T-helper 1 cell treated with Interleukin-12 subunit alpha and Interleukin-12 subunit beta and Interleukin-4 antibody, amounts not matched to agents 30 μg/mL and 1 μg/mL, for 36 hours (primary cell): ENCODE data around the gene KCNG2.

Source experiments
- H3K27ac Mint-ChIP-seq: one replicate; pipeline ENCODE4 v1.8.0; 2021; ENCODE audit warnings: mild to moderate bottlenecking, mixed read lengths
- H3K27me3 Mint-ChIP-seq: one replicate; pipeline ENCODE4 v1.8.0; 2021; ENCODE audit warnings: low read depth, mixed read lengths
- H3K36me3 Mint-ChIP-seq: one replicate; pipeline ENCODE4 v1.8.0; 2021; ENCODE audit warnings: low read depth, mixed read lengths
- H3K4me1 Mint-ChIP-seq: one replicate; pipeline ENCODE4 v1.8.0; 2021; ENCODE audit warnings: low read depth, mixed read lengths
- H3K4me3 Mint-ChIP-seq: one replicate; pipeline ENCODE4 v1.8.0; 2021; ENCODE audit warnings: mild to moderate bottlenecking, moderate library complexity, mixed read lengths
- H3K9me3 Mint-ChIP-seq: one replicate; pipeline ENCODE4 v1.8.0; 2021; ENCODE audit warnings: mixed read lengths

KCNG2 gene

GRCh38 chr18:79796531-79797405, 970 bp upstream of the KCNG2 start:
- peak overlapping the region; percentile 49 for H3K4me3 Mint-ChIP-seq
- H3K27ac Mint-ChIP-seq, result no peak overlapping the region
- no peaks in the 10 kb centered on the region for H3K9me3 Mint-ChIP-seq
- peaks cover 3% of the 10 kb centered on the region for H3K4me1 Mint-ChIP-seq
- peaks cover 3% of the 10 kb centered on the region for H3K36me3 Mint-ChIP-seq
- H3K27me3 Mint-ChIP-seq, result peaks cover 64% of the 10 kb centered on the region

- H3K36me3 Mint-ChIP-seq, result peaks cover 3% of the 10 kb centered on the region
- H3K4me3 Mint-ChIP-seq, result no peak overlapping the region
- H3K9me3 Mint-ChIP-seq, result no peaks in the 10 kb centered on the region
- H3K27ac Mint-ChIP-seq, result no peak overlapping the region
- peaks cover 3% of the 10 kb centered on the region for H3K4me1 Mint-ChIP-seq
- H3K27me3 Mint-ChIP-seq, result peaks cover 47% of the 10 kb centered on the region
Observed at GRCh38 chr18:79798346-79798998, 734 bp downstream of the KCNG2 start.

- peaks cover 3% of the 10 kb centered on the region for H3K4me1 Mint-ChIP-seq
- no peak overlapping the region for H3K27ac Mint-ChIP-seq
- H3K27me3 Mint-ChIP-seq, result peaks cover 44% of the 10 kb centered on the region
- H3K4me3 Mint-ChIP-seq, result no peak overlapping the region
- H3K36me3 Mint-ChIP-seq, result peaks cover 3% of the 10 kb centered on the region
- no peaks in the 10 kb centered on the region for H3K9me3 Mint-ChIP-seq
Observed at GRCh38 chr18:79798999-79799370, 1.2 kb downstream of the KCNG2 start.

- peaks cover 39% of the 10 kb centered on the region for H3K27me3 Mint-ChIP-seq
- H3K36me3 Mint-ChIP-seq, result peaks cover 3% of the 10 kb centered on the region
- H3K4me3 Mint-ChIP-seq, result no peak overlapping the region
- H3K9me3 Mint-ChIP-seq, result no peaks in the 10 kb centered on the region
- no peak overlapping the region for H3K27ac Mint-ChIP-seq
- peaks cover 3% of the 10 kb centered on the region for H3K4me1 Mint-ChIP-seq
Observed at GRCh38 chr18:79799619-79800370, 2.1 kb downstream of the KCNG2 start.

GRCh38 chr18:79800371-79801180, 2.8 kb downstream of the KCNG2 start:
- peaks cover 3% of the 10 kb centered on the region for H3K36me3 Mint-ChIP-seq
- no peak overlapping the region for H3K27ac Mint-ChIP-seq
- no peaks in the 10 kb centered on the region for H3K9me3 Mint-ChIP-seq
- H3K27me3 Mint-ChIP-seq, result peaks cover 33% of the 10 kb centered on the region
- no peak overlapping the region for H3K4me3 Mint-ChIP-seq
- peaks cover 5% of the 10 kb centered on the region for H3K4me1 Mint-ChIP-seq

- H3K9me3 Mint-ChIP-seq, result no peaks in the 10 kb centered on the region
- H3K27me3 Mint-ChIP-seq, result peaks cover 29% of the 10 kb centered on the region
- H3K4me1 Mint-ChIP-seq, result peaks cover 7% of the 10 kb centered on the region
- peaks cover 3% of the 10 kb centered on the region for H3K36me3 Mint-ChIP-seq
- no peak overlapping the region for H3K27ac Mint-ChIP-seq
- no peak overlapping the region for H3K4me3 Mint-ChIP-seq
Observed at GRCh38 chr18:79801217-79801616, 3.5 kb downstream of the KCNG2 start.

- Mint-ChIP-seq H3K9me3 (no peaks in the 10 kb centered on the region), H3K4me3 (no peak overlapping the region), H3K36me3 (peaks cover 3% of the 10 kb centered on the region), H3K27me3 (peaks cover 25% of the 10 kb centered on the region), H3K4me1 (peaks cover 7% of the 10 kb centered on the region), H3K27ac (no peak overlapping the region)
Observed at GRCh38 chr18:79801641-79802040, 3.9 kb downstream of the KCNG2 start.

- H3K9me3 Mint-ChIP-seq, result no peaks in the 10 kb centered on the region
- H3K27ac Mint-ChIP-seq, result no peak overlapping the region
- H3K4me1 Mint-ChIP-seq, result peaks cover 6% of the 10 kb centered on the region
- no peak overlapping the region for H3K4me3 Mint-ChIP-seq
- H3K36me3 Mint-ChIP-seq, result peaks cover 1% of the 10 kb centered on the region
- H3K27me3 Mint-ChIP-seq, result peaks cover 19% of the 10 kb centered on the region
Observed at GRCh38 chr18:79802298-79802697, 4.6 kb downstream of the KCNG2 start.

GRCh38 chr18:79803611-79804051, 5.9 kb downstream of the KCNG2 start:
- no peak overlapping the region for H3K4me3 Mint-ChIP-seq

GRCh38 chr18:79804130-79804787, 6.5 kb downstream of the KCNG2 start:
- Mint-ChIP-seq H3K27me3 (peaks cover 11% of the 10 kb centered on the region), H3K36me3 (no peaks in the 10 kb centered on the region)

More at GRCh38 chr18:79803611-79804051, 5.9 kb downstream of the KCNG2 start:
- H3K27me3 Mint-ChIP-seq, result peaks cover 16% of the 10 kb centered on the region
- H3K27ac Mint-ChIP-seq, result no peak overlapping the region
- H3K9me3 Mint-ChIP-seq, result no peaks in the 10 kb centered on the region
- H3K4me1 Mint-ChIP-seq, result peaks cover 4% of the 10 kb centered on the region
- no peaks in the 10 kb centered on the region for H3K36me3 Mint-ChIP-seq

GRCh38 chr18:79805211-79805887, 7.6 kb downstream of the KCNG2 start:
- peaks cover 4% of the 10 kb centered on the region for H3K4me1 Mint-ChIP-seq
- H3K36me3 Mint-ChIP-seq, result no peaks in the 10 kb centered on the region
- H3K27ac Mint-ChIP-seq, result no peak overlapping the region
- no peaks in the 10 kb centered on the region for H3K9me3 Mint-ChIP-seq
- no peak overlapping the region for H3K4me3 Mint-ChIP-seq
- peaks cover under 1% of the 10 kb centered on the region for H3K27me3 Mint-ChIP-seq

More at GRCh38 chr18:79804130-79804787, 6.5 kb downstream of the KCNG2 start:
- Mint-ChIP-seq H3K27ac (no peak overlapping the region), H3K4me1 (peaks cover 4% of the 10 kb centered on the region), H3K4me3 (no peak overlapping the region), H3K9me3 (no peaks in the 10 kb centered on the region)

- H3K27me3 Mint-ChIP-seq, result peaks cover 4% of the 10 kb centered on the region
- H3K27ac Mint-ChIP-seq, result no peak overlapping the region
- H3K4me1 Mint-ChIP-seq, result peaks cover 4% of the 10 kb centered on the region
- H3K4me3 Mint-ChIP-seq, result no peak overlapping the region
- H3K36me3 Mint-ChIP-seq, result no peaks in the 10 kb centered on the region
- no peaks in the 10 kb centered on the region for H3K9me3 Mint-ChIP-seq
Observed at GRCh38 chr18:79805926-79806487, 8.3 kb downstream of the KCNG2 start.
